ENCODE results near the gene S100A6. TPM values are rescaled to one million over a fixed set of nuclear protein-coding genes. Genes with fewer than 3 reads are reported as not detected.
A peak's percentile ranks its signal among the peaks of the same experiment; 100 is the strongest.

S100A6 gene
- total RNA-seq, 4 donors from 2014 or later: 147 to 251 (median 192) TPM

DNA sequence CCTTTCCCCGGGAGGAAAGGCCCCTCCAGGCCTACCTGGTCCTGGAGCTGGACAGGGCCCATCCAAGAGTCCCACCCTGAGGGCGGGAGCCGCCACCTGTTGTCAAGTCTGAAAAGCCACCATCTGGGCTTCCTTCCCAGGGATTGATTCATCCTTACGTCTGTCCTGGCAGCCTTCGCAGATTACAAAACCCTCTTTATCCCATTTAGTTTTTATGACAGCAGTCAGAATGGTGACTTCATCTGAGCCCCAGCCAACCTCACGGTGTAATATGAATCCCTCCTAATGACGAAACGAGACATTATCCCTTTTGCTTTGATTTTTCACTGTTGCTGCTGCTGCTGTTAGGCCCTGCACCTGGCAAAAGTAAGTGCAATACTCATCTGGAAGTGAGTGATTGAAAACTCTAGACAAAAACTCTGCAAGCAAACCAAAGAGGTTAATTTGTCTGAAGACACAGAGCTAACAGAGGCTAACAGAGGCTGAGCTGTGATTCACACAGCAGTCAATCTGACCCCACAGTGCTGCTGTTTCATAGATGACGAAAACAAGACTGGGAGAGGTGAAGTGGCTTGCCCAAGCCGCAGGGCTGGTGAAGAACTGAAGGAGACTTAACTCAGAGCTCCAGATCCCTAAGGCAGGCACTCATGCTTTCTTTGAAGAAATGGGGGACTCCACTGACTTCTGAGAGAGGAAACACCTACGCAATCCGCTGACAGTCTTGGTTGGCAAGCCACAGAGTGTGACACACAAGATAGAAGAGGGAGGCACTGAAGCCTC is 45.3 kb downstream of the S100A6 start:
- WGBS, 2 donors: 19 to 21% methylated on average over 12 of the region's 12 CpGs
- peak; percentile 90 to 94 for DNase-seq (ENCODE audit: low spot score in 2 of 2)

DNA sequence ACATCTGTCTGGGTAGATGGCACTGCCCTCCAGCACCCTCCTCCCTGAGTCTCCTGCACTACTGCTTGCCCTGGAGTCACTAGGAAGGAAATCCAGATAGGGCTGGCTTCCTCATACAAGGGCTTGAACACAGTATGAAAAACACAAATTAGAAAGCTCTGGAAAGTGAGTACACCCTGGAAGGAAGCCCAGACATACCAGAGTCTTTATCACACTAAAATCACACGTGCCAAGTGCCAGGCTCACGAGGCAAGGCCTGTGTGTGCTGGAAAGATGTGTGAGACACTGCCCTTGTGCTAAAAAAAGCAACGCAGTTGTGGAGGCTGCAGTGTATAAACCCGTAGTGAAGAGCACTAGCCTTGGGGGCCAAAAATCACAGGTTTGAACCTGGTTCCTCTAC is 47.1 kb downstream of the S100A6 start:
- H3K4me3 ChIP-seq (ENCODE audit: low read depth, poor library complexity, severe bottlenecking): no peak overlapping the region
- TF ChIP-seq, protein P1, sequence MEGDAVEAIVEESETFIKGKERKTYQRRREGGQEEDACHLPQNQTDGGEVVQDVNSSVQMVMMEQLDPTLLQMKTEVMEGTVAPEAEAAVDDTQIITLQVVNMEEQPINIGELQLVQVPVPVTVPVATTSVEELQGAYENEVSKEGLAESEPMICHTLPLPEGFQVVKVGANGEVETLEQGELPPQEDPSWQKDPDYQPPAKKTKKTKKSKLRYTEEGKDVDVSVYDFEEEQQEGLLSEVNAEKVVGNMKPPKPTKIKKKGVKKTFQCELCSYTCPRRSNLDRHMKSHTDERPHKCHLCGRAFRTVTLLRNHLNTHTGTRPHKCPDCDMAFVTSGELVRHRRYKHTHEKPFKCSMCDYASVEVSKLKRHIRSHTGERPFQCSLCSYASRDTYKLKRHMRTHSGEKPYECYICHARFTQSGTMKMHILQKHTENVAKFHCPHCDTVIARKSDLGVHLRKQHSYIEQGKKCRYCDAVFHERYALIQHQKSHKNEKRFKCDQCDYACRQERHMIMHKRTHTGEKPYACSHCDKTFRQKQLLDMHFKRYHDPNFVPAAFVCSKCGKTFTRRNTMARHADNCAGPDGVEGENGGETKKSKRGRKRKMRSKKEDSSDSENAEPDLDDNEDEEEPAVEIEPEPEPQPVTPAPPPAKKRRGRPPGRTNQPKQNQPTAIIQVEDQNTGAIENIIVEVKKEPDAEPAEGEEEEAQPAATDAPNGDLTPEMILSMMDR (IDR thresholded peaks at IDR 0.05): no peak
- TF ChIP-seq POLR2A (IDR thresholded peaks at IDR 0.05): no peak
- 5 to 17% methylated on average over 4 of the region's 4 CpGs for WGBS, 2 donors
- intact Hi-C loops (cut with DNase I; ENCODE audit: low total_unique reads): no loop called here
- DNase-seq (ENCODE audit: low spot score in 2 of 2): no peak

More for the DNA sequence above, 45.3 kb downstream of the S100A6 start:
- TF ChIP-seq, protein P1 (IDR thresholded peaks at IDR 0.05): no peak
- TF ChIP-seq POLR2A (IDR thresholded peaks at IDR 0.05): no peak
- intact Hi-C loops (cut with DNase I; ENCODE audit: low total_unique reads): no loop called here
- H3K4me3 ChIP-seq (ENCODE audit: low read depth, poor library complexity, severe bottlenecking): no peak overlapping the region

DNA sequence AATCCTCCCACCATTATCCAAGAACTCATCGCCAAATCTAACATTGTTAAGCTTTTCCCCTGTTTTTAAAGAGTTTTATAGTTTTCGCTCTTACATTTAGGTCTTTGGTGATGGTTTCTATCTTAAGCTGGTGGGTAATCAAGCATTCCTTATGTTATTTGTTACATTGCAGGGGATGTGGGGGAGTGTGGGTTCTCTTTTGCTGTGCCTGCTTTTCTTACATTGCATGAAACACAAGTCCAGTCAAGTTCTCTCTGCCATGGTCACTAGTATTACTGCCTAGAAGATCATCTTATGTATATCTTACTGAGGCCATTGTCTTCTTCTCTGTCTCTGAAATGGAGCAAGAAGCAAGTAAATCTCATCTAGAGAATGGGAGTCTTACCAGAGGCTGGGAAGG is 48.1 kb downstream of the S100A6 start:
- DNase-seq (ENCODE audit: low spot score in 2 of 2): no peak
- WGBS, 2 donors: 98 to 100% methylated on average over 2 of the region's 2 CpGs
- no peak for TF ChIP-seq POLR2A (IDR thresholded peaks at IDR 0.05)
- TF ChIP-seq, protein P1 (IDR thresholded peaks at IDR 0.05): no peak
- H3K4me3 ChIP-seq (ENCODE audit: low read depth, poor library complexity, severe bottlenecking): no peak overlapping the region
- intact Hi-C loops (cut with DNase I; ENCODE audit: low total_unique reads): no loop called here

DNA sequence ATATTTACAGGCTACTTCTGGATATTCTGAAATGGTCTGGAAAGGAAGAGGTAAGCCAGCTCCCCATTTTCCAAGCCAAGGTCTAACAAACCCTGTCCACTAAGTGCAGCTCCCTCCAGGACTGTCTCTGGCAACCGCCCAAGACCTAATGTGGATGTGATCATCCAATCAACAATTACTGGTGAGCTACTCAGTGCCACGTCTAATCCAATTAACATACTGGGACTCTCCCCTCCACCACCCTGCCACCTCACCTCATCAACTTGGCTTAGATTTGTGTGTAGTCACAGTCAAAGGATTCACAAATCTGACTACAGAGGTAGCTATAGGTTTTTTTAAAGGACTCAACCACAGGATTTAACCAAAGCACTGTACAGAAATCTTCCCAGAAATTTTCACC is 49.9 kb downstream of the S100A6 start:
- 47 to 60% methylated on average over 2 of the region's 2 CpGs for WGBS, 2 donors
- TF ChIP-seq POLR2A (IDR thresholded peaks at IDR 0.05): no peak
- TF ChIP-seq, protein P1 (IDR thresholded peaks at IDR 0.05): no peak
- no peak for DNase-seq (ENCODE audit: low spot score in 2 of 2)
- intact Hi-C loops (cut with DNase I; ENCODE audit: low total_unique reads): no loop called here
- H3K4me3 ChIP-seq (ENCODE audit: low read depth, poor library complexity, severe bottlenecking): no peak overlapping the region

Other genes starting within 250 kb of the S100A6 start
- 10 to 100 TPM; 33.1 to 66.1 (median 60.3) TPM for gene PGLYRP3, start 223.0 kb downstream of the S100A6 start, total RNA-seq
- gene PGLYRP4, start 187.2 kb downstream of the S100A6 start, total RNA-seq: 10 to 100 TPM; 10.2 to 36.1 (median 18.7) TPM
- gene S100A9, start 178.1 kb downstream of the S100A6 start, total RNA-seq: 10 to 100 TPM; 21.6 to 53.2 (median 31.3) TPM
- 1 to 10 TPM in 1 of 4 donors, not detected in 3; 2.0 TPM for gene S100A12, start 160.4 kb downstream of the S100A6 start, total RNA-seq
- gene S100A8, start 144.9 kb downstream of the S100A6 start, total RNA-seq: 10 to 100 TPM in 1 of 4 donors, 1 to 10 TPM in 3; 1.3 to 14.3 (median 6.0) TPM
- gene S100A7A, start 119.5 kb downstream of the S100A6 start, total RNA-seq: not detected
- 10 to 100 TPM; 12.2 to 46.8 (median 31.3) TPM for gene S100A7, start 75.3 kb downstream of the S100A6 start, total RNA-seq
- gene S100A5, start 4.9 kb upstream of the S100A6 start, total RNA-seq: not detected
- 100 to 1,000 TPM in 3 of 4 donors, 10 to 100 TPM in 1; 94.4 to 215 (median 146) TPM for gene S100A4, start 9.8 kb upstream of the S100A6 start, total RNA-seq
- gene S100A3, start 13.3 kb upstream of the S100A6 start, total RNA-seq: 10 to 100 TPM in 1 of 4 donors, 1 to 10 TPM in 2, not detected in 1; 1.2 to 78.2 (median 2.2) TPM
- gene S100A2, start 29.9 kb upstream of the S100A6 start, total RNA-seq: 100 to 1,000 TPM in 1 of 4 donors, 10 to 100 TPM in 3; 71.5 to 143 (median 96.4) TPM
- 100 to 1,000 TPM; 289 to 390 (median 329) TPM for gene S100A16, start 77.1 kb upstream of the S100A6 start, total RNA-seq
- 100 to 1,000 TPM; 416 to 668 (median 495) TPM for gene S100A14, start 80.3 kb upstream of the S100A6 start, total RNA-seq
- gene S100A13, start 91.5 kb upstream of the S100A6 start, total RNA-seq: 10 to 100 TPM; 44.1 to 72.8 (median 47.2) TPM
- 10 to 100 TPM in 3 of 4 donors, 1 to 10 TPM in 1; 8.7 to 33.5 (median 23.8) TPM for gene S100A1, start 92.4 kb upstream of the S100A6 start, total RNA-seq
- 10 to 100 TPM; 56.1 to 86.9 (median 65.5) TPM for gene CHTOP, start 98.1 kb upstream of the S100A6 start, total RNA-seq
- 10 to 100 TPM; 34.8 to 60.4 (median 46.9) TPM for gene SNAPIN, start 122.7 kb upstream of the S100A6 start, total RNA-seq
- 100 to 1,000 TPM in 2 of 4 donors, 10 to 100 TPM in 2; 80.4 to 118 (median 105) TPM for gene ILF2, start 135.0 kb upstream of the S100A6 start, total RNA-seq
- 10 to 100 TPM in 2 of 4 donors, 1 to 10 TPM in 2; 4.3 to 16.5 (median 7.7) TPM for gene NPR1, start 142.7 kb upstream of the S100A6 start, total RNA-seq
- 10 to 100 TPM; 28.0 to 31.5 (median 29.6) TPM for gene INTS3, start 192.1 kb upstream of the S100A6 start, total RNA-seq
- gene SLC27A3, start 239.4 kb upstream of the S100A6 start, total RNA-seq: 10 to 100 TPM; 21.6 to 70.3 (median 45.3) TPM

Data from lower leg skin (tissue), 4 donors.